ENCODE data around the gene RASA3.

RASA3 gene

DNA sequence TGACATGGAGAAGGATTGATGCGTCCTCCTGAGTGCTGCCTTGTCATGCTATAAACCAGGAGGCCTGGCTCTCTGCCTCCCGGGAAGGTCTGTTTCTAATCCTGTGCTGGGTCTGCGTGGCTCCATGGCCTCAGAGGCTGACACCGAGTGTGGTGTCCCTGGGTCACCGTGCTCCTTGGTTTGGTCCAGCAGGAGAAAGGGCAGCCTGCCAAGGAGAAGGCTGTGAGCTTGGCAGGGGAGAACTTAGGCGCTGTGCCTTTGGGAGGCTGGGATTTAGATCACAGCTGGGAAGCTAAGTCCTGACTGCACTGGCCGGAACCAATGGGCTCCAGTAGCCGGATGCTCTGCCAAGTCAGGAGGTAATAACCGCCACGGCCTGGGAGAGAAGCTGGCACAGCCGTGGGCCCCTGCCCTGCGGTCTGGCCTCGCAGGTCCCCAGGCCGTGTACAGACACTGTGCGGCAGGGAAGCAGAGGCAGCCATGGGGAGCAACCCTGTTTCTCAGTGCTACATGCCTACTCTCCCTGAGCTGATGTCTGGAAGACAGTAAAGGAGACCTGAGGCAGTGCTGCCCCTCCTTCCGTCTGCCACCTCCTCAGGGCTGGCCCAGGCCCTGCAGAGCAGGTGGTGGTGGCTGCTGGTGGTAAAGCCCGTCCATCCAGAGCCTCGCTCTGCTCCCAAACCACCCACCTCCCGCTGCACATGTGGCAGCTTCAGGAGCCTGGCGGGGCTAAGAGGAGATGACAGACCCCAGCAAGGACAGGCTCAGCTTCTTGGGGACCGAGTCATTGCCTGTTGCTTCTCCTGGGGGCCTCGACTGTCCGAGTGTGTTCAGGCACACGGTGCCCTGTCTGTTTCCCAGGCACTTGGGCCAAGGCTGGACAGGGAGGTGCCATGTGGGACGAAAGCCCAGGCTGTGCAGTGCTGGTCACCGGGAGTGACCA, 203.5 kb downstream of the RASA3 start:
- no peak for TF ChIP-seq CTCF (IDR thresholded peaks at IDR 0.05; ENCODE audit: low read depth, low read length)
- no peak overlapping the region for H3K4me3 ChIP-seq (ENCODE audit: low read depth, low read length)
